OCI-LY7 (cell line): ENCODE results near the gene PSMB10. TPM values are rescaled to one million over a fixed set of nuclear protein-coding genes. Genes with fewer than 3 reads are reported as not detected.

Experiments
- BruUV-seq: library from RNA; stranded (reverse); fragments of 400-500 nt; replicated peaks from 2 replicates; lab custom pipeline; 2021; lab: Mats Ljungman, UMichigan
- CTCF ChIA-PET: fragments of 300-600 bp; sonication (Branson Sonifier 250); formaldehyde crosslinking; loops from one replicate; lab custom pipeline; 2022; ENCODE audit warnings: antibody characterized with exemption; ENCODE audit not compliant: unreplicated experiment; lab: Charles Lee
- POLR2A ChIA-PET: fragments of 300-600 bp; sonication (Branson Sonifier 250); formaldehyde crosslinking; loops from one replicate; lab custom pipeline; 2022; ENCODE audit warnings: antibody characterized with exemption; lab: Charles Lee
- DNase-seq: peaks from one replicate; pipeline ENCODE4 v3.0.0-alpha.2; 2015; ENCODE audit warnings: low spot score
- H2AFZ ChIP-seq: fragments of 200-600 bp; sonication (generic), shearing (Covaris generic); 2 replicates; pipeline ENCODE4 v1.6.1; 2014; ENCODE audit warnings: mild to moderate bottlenecking, antibody characterized with exemption, low read length, moderate library complexity
- H3K27ac ChIP-seq: fragments of 200-600 bp; sonication (generic); 2 replicates; pipeline ENCODE4 v1.5.1; 2014; ENCODE audit warnings: mixed run types, low read depth, mild to moderate bottlenecking, moderate library complexity, low read length, inconsistent platforms; ENCODE audit not compliant: poor library complexity, severe bottlenecking
- H3K36me3 ChIP-seq: fragments of 200-600 bp; sonication (generic); 2 replicates; pipeline ENCODE4 v1.6.1; 2014; ENCODE audit warnings: mild to moderate bottlenecking, antibody characterized with exemption, low read length, moderate library complexity, mixed read lengths; ENCODE audit not compliant: insufficient read depth
- H3K4me1 ChIP-seq: fragments of 200-600 bp; sonication (generic); 2 replicates; pipeline ENCODE4 v1.5.1; 2014; ENCODE audit warnings: mild to moderate bottlenecking, low read length; ENCODE audit not compliant: insufficient read depth, poor library complexity, severe bottlenecking
- H3K4me2 ChIP-seq: fragments of 200-600 bp; sonication (generic); 2 replicates; pipeline ENCODE4 v1.6.1; 2014; ENCODE audit warnings: mild to moderate bottlenecking, low read length
- H3K4me3 ChIP-seq: fragments of 200-600 bp; sonication (generic); 2 replicates; pipeline ENCODE4 v1.5.1; 2014; ENCODE audit warnings: mild to moderate bottlenecking, low read depth, low read length; ENCODE audit not compliant: poor library complexity, severe bottlenecking
- H3K79me2 ChIP-seq: fragments of 200-600 bp; sonication (generic); 2 replicates; pipeline ENCODE4 v1.6.1; 2016; ENCODE audit warnings: low read depth, mild to moderate bottlenecking, low read length, moderate library complexity, mixed read lengths; ENCODE audit not compliant: insufficient read depth
- H3K9me2 ChIP-seq: fragments of 200-600 bp; sonication (generic); 2 replicates; pipeline ENCODE4 v1.6.1; 2016; ENCODE audit warnings: mild to moderate bottlenecking, low read length, mixed read lengths; ENCODE audit not compliant: insufficient read depth
- H3K9me3 ChIP-seq: fragments of 200-600 bp; sonication (generic); 2 replicates; pipeline ENCODE4 v1.6.1; 2014; ENCODE audit warnings: mild to moderate bottlenecking, mixed run types, low read length, mixed read lengths
- H4K20me1 ChIP-seq: fragments of 200-600 bp; sonication (generic); 2 replicates; pipeline ENCODE4 v1.6.1; 2014; ENCODE audit warnings: mild to moderate bottlenecking, antibody characterized with exemption, low read length, moderate library complexity, mixed read lengths; ENCODE audit not compliant: insufficient read depth
- CTCF ChIP-seq: fragments of 200-600 bp; sonication (generic); conservative IDR thresholded peaks from 2 replicates; pipeline ENCODE4 v1.5.1; 2014; ENCODE audit warnings: mild to moderate bottlenecking, antibody characterized with exemption, low read length, moderate library complexity, mixed read lengths
- EZH2phosphoT487 ChIP-seq: fragments of 200-600 bp; sonication (generic); IDR thresholded peaks from 2 replicates; pipeline ENCODE4 v1.6.1; 2018; ENCODE audit warnings: low read depth, borderline replicate concordance, mild to moderate bottlenecking, mixed run types, antibody characterized with exemption, low read length, moderate library complexity, mixed read lengths
- intact Hi-C: fragments of 100-400 bp; cut with micrococcal nuclease; formaldehyde crosslinking; loops from one replicate; pipeline ENCODE4 v1.10.0; 2022; ENCODE audit not compliant: unreplicated experiment
- total RNA-seq, 2 experiments: library from RNA; depleted of rRNA in 1 of 2; stranded (reverse); fragments of >200 nt in 1 of 2; shearing (Covaris generic) in 1 of 2; gene quantifications; 2 replicates each; pipeline ENCODE4 v1.2.3, GENCODE V29; 2014 to 2022

The PSMB10 gene
- total RNA-seq, 2 experiments from 2014 or later: 89.9 to 179 TPM

GRCh38 chr16:67943256-67943618, 6.6 kb upstream of the PSMB10 start:
- TF ChIP-seq CTCF (no peak), EZH2phosphoT487 (no peak)
- no peak overlapping the region for H3K4me2 ChIP-seq
- POLR2A ChIA-PET: no interaction called here

GRCh38 chr16:67942510-67943255, 6.0 kb upstream of the PSMB10 start:
- no TSS peak for BruUV-seq
- Histone ChIP-seq H4K20me1 (no peaks in the 10 kb centered on the region), H3K79me2 (no peaks in the 10 kb centered on the region), H3K4me1 (peaks cover 17% of the 10 kb centered on the region), H3K9me2 (no peaks in the 10 kb centered on the region), H2AFZ (no peak overlapping the region), H3K36me3 (no peaks in the 10 kb centered on the region), H3K4me2 (no peak overlapping the region), H3K9me3 (no peaks in the 10 kb centered on the region), H3K27ac (no peak overlapping the region), H3K4me3 (no peak overlapping the region)
- CTCF ChIA-PET: no interaction called here
- POLR2A ChIA-PET: no interaction called here
- intact Hi-C loops: no loop called here
- DNase-seq: no peak
- TF ChIP-seq CTCF: no peak
- no peak for TF ChIP-seq EZH2phosphoT487

More at GRCh38 chr16:67943256-67943618, 6.6 kb upstream of the PSMB10 start:
- H3K36me3 ChIP-seq: no peaks in the 10 kb centered on the region
- no peak overlapping the region for H2AFZ ChIP-seq
- peaks cover 17% of the 10 kb centered on the region for H3K4me1 ChIP-seq
- H3K79me2 ChIP-seq: no peaks in the 10 kb centered on the region
- no peaks in the 10 kb centered on the region for H4K20me1 ChIP-seq
- DNase-seq: no peak
- H3K9me3 ChIP-seq: no peaks in the 10 kb centered on the region
- no peaks in the 10 kb centered on the region for H3K9me2 ChIP-seq
- CTCF ChIA-PET: interaction anchor here (0.6 kb wide), 1 partner anchor 8 kb away, joined by 3 read pairs; no protein-coding TSS in a partner anchor
- BruUV-seq: no TSS peak
- intact Hi-C loops: no loop called here
- no peak overlapping the region for H3K4me3 ChIP-seq
- H3K27ac ChIP-seq: no peak overlapping the region

- H3K79me2 ChIP-seq: no peaks in the 10 kb centered on the region
- intact Hi-C loops: no loop called here
- CTCF ChIA-PET: no interaction called here
- no peaks in the 10 kb centered on the region for H3K9me3 ChIP-seq
- no TSS peak for BruUV-seq
- DNase-seq: peak; percentile 62
- no peak overlapping the region for H3K4me3 ChIP-seq
- no peak overlapping the region for H3K4me2 ChIP-seq
- H3K9me2 ChIP-seq: no peaks in the 10 kb centered on the region
- H3K4me1 ChIP-seq: peaks cover 22% of the 10 kb centered on the region
- H4K20me1 ChIP-seq: no peaks in the 10 kb centered on the region
- H3K27ac ChIP-seq: no peak overlapping the region
- no peak overlapping the region for H2AFZ ChIP-seq
- TF ChIP-seq CTCF (peak; percentile 89), EZH2phosphoT487 (no peak)
- POLR2A ChIA-PET: no interaction called here
- no peaks in the 10 kb centered on the region for H3K36me3 ChIP-seq
Observed at GRCh38 chr16:67942200-67942509, 5.5 kb upstream of the PSMB10 start.
